ENCODE results near the gene CHST11.

GRCh38 chr12:104529130-104529874 is 72.6 kb downstream of the CHST11 start:
- TF ChIP-seq CTCF (IDR thresholded peaks at IDR 0.05) (no peak), POLR2A (IDR thresholded peaks at IDR 0.05) (no peak), POLR2AphosphoS5 (IDR thresholded peaks at IDR 0.05) (no peak)

All from breast epithelium (tissue), 3 donors.